TTC549 (cell line): ENCODE measurements around the gene MAPK13.
"Not testable (repeated sequence)": the region's sequence is repeated elsewhere in the genome, so short reads cannot be mapped to it uniquely, and the experiment has no call there.

Experiments used
- FAIRE-seq: peaks from 2 replicates; lab custom pipeline; 2012; peaks lifted over from hg19 to GRCh38; lab: Jason Lieb, UNC

Gene MAPK13

DNA sequence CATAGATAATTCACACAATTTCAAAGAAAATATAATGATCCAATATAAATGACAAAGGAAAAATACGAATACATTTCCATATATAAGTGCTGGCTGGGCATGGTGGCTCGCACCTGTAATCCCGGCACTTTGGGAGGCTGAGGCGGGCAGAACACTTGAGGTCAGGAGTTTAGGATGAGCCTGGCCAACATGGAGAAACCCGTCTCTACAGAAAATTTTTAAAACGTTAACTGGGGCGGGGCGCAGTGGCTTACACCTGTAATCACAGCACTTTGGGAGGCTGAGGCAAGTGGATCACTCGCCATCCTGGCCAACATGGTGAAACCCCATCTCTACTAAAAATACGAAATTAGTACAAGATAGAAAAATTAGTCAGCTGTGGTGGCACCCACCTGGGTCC is 14.9 kb upstream of the MAPK13 start:
- no peak for FAIRE-seq

DNA sequence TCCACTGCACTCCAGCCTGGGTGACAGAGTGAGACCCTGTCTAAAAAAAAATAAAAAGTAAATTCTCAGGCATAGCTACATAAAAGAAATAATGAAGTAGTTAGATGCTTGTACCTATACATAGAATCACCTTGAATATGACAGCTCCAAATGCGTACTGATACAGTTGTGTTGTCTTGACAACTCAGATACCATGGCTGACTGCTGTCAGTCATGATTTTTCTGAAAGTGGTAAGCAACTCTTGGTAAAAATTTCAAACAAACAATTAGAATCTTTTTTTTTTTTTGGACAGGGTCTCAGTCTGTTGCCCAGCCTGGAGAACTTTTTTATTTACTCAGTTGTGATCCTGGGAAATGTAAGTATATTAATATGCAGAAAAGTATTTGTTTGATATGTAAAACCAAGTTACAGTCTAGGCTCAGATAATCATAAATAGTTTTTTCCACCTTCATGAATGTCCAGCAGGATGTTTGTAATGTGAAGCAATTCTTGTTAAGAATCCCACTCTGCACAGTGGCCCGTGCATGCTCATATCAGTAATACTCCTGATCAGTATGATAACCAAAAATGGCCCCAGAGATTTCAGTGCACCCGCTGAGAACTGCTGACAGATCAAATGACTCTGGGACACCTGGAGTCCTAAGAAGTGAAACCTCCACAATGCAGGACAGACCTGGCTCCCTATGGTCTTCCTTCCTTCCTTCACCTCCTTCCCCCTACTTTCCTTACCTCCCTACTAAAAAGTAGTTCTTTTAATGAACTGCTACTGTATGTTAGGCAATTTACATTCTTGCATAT is 14.0 kb upstream of the MAPK13 start:
- no peak for FAIRE-seq

GRCh38 chr6:36116943-36117342 is 13.4 kb upstream of the MAPK13 start:
- FAIRE-seq = no peak

GRCh38 chr6:36117658-36118549 is 12.4 kb upstream of the MAPK13 start:
- no peak for FAIRE-seq

DNA sequence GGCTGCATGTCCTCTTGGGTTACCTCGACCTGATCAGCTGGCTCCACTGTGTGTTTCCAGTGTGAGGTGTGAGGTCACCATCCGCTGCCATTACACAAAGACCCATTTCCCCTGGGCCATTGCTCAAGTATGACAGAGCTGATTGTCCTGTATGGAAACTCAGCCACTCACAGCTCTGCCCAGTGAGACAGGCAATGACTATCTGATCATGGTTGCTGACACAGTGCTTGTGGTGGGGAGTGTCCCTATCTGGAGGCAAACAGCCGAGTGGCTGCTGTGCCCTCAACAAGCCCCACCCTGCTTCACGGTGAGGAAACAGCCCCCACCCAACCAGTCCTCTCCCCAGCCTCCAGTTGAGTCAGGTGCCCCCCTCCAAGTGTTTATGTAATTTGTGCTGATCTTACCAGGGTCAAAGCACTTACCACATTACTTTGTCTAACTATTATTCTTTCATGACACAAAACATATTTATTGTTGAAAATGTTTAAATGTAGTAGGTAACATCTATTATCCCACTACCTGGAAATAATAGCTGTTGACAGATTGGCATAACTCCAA is 11.7 kb upstream of the MAPK13 start:
- no peak for FAIRE-seq

- FAIRE-seq = no peak
Observed at GRCh38 chr6:36119209-36119608, 11.1 kb upstream of the MAPK13 start.

DNA sequence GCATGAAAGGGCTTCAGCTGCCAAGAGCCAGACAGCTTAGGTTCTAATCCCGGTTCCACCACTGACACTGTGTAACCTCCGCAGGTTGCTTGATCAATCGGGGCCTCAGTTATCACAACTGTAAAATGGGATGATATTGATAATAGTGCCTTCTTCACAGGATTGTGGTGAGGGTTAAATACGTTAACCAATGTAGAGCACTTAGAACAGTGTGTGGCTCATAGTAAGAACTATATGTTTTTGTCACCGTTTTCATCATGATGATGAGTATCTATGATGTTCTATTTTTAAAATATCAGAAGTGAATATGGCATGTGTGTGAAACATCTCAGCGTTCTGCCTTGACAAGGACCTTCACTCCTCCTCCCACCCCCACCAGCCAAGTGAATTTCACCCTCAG is 10.3 kb upstream of the MAPK13 start:
- FAIRE-seq = no peak

- no peak for FAIRE-seq
Observed at GRCh38 chr6:36120539-36120938, 9.8 kb upstream of the MAPK13 start.

GRCh38 chr6:36120979-36121786 is 9.1 kb upstream of the MAPK13 start:
- no peak for FAIRE-seq

DNA sequence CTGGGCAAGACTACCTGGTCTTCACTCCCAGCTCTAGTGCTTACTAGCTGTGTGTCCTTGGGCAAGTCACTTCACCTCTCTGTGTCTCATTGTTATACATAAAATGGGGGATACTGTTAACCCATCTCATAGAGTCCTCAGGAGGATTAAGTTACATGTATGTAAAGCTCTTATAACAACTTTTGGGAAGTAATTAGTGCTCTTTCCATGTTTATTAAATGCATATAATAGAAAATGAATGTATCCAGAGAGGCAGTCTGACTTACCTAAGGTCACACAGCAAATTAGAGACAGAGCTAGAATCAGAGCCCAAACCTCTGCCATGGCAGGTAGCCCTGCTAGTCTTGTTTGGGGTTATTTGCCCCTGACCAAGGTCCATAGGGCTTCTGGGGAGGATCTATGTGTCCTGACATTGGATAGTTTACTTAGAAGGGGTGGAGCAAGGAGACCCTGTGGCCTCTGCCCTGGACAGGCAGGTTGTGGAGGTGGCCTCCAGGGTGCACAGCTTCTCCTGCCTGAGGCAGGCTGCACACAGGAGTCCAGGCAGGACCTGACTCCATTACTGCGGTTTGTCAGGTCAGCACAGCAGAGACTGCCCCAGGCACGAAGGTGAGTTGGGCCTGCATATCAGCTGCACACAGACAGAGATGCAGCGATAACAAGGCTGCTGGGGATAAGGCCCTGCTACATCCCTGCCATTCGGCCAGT is 8.4 kb upstream of the MAPK13 start:
- FAIRE-seq = no peak

GRCh38 chr6:36122495-36123269 is 7.6 kb upstream of the MAPK13 start:
- no peak for FAIRE-seq

- FAIRE-seq = no peak
Observed at GRCh38 chr6:36123270-36124139, 6.8 kb upstream of the MAPK13 start.

DNA sequence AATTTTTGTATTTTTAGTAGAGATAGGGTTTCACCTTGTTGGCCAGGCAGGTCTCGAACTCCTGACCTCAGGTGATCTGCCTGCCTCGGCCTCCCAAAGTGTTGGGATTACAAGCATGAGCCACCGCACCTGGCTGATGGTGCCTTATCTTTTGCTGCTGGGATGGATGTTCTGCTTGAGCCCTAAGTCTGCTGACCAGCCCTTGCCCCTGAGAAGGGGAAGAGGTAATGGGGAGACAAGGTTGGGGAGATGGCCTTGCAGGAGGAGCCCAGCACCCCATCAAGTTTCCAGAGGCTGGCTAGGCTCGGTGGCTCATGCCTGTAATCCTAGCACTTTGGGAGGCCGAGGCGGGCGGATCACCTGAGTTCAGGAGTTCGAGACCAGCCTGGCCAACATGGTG is 6.0 kb upstream of the MAPK13 start:
- FAIRE-seq = not testable (repeated sequence)

- FAIRE-seq = no peak
Observed at GRCh38 chr6:36124881-36125280, 5.4 kb upstream of the MAPK13 start.

DNA sequence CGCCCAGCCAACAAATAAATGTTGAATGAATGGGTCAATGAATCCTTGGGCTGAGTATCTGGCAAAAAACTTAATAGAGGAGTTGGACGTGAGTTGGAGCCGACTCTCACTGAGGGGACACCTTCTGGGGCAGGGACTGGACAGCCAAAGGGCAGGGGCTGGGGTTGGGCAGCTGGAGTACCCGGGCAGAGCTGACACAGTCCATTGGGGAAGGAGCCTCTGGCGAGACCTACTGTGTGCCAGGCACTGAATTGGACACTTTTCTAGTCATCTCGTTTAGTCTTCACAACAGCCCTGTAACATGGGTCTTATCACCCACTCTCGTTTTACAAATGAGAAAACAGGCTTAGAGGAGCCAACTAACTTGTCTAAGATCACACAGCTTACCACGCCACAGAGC is 4.7 kb upstream of the MAPK13 start:
- FAIRE-seq = no peak

DNA sequence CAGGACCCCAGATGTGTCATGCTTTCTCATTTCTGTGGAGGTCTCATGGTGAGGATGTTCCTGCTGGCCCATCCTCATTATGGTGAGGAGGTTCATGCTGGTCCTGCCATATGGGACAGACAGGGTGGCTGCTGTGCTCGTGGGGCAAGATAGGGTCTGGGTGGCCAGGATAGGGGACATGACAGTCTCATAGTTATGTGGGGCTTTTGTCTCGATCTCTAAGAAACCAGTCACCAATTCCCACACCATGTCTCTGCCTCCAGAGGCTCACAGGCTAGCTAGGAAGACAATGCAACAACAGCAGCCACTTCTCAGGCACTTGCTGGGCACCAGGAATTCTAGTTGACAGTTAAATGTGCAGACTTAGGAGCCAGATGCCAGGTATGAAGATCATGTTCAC is 4.2 kb upstream of the MAPK13 start:
- FAIRE-seq = no peak

DNA sequence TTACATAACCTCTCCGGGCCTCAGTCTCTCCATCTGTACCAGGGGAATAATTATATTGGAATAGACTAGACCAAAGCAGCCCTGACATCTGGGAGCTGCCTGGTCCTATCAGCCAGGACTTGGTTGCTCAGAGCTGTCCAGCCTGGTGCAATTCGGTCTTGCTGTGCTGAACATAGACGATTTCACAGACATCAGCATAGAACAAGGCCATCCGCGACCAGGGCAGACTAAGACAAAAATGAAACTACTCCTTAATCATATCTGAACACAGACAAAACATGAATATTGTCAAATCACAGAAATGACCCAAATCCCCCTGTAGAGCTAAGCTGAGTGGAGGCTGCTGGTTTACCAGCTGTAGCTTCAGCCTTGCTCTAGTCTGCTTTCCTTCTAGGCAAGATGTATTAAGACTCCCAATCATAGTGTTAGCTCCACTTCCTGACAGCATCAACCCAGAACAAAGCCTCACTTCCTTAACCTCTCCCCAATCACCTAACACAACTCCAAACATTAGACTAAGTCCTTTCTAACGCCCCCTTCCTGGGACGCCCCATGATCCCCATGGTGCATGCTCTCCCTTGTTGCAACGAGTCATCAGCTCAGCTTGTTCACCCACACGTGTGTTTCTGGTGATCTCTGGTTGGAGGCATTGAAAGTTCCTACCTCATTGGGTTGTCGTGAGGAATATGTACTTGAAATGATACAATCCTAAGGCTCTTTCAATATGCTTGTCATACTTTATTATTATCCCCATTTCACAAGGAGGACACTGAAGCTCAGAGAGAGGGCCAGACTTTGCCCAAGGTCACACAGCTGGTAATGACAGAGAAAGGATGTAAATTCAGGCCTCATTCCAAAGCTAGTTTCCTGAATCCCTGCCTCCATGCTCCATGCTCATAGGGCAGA is 3.5 kb upstream of the MAPK13 start:
- FAIRE-seq = no peak

DNA sequence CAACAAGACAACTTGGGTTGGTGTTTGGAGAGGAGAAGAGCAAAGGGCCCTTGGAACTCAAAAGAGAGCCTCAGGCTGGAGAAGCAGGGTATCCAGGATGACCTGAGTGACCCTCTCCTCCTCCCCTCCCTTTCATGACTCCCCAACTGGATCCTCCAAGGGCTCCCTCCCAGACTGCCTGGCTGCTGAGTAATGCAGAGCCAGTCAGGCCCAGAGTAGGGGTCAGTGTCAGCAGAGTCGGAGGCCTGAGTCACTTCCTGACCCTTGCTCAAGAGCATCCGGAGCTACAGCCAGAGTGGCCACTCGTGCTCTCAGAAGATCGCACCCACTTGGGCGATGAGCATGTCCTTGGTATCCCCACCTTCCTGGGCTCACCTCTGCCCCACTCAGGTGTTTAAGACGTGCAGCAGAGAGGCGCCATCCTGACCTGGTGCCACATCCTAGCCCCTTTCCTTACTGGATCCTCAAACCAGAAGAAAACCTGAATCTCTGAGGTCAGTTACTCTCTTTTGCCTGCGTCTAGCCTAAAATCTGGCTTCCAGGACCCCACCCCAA is 2.8 kb upstream of the MAPK13 start:
- FAIRE-seq = no peak
